Gastrocnemius medialis (tissue), 4 donors: ENCODE results near the gene PGF. TPM values are rescaled to one million over a fixed set of nuclear protein-coding genes. Genes with fewer than 3 reads are reported as not detected.

Experiments
- ATAC-seq, 2 donors: fragments of 150-250 bp; one replicate each; pipeline ENCODE4 v1.9.1; 2016
- DNase-seq, 2 donors: peaks; one replicate each; pipeline ENCODE4 v3.0.0-alpha.2; 2019
- H3K27ac ChIP-seq, 4 donors: fragments of 200-600 bp; sonication (generic); 1 replicate in 1 of 4; 2 replicates in 3 of 4; pipeline ENCODE4 v1.5.1; 2016 to 2018; ENCODE audit warnings: mild to moderate bottlenecking in 2 of 4, moderate library complexity in 1 of 4
- H3K27me3 ChIP-seq, 3 donors: fragments of 200-600 bp; sonication (generic) in 2 of 3; 1 replicate in 1 of 3; 2 replicates in 2 of 3; pipeline versions ENCODE4 v1.5.1 to v1.6.0; 2016 to 2019; ENCODE audit warnings: mild to moderate bottlenecking in 1 of 3, moderate library complexity in 1 of 3
- H3K36me3 ChIP-seq, 2 donors: fragments of 200-600 bp; sonication (generic) in 1 of 2; one replicate each; pipeline ENCODE4 v1.5.1; 2017 to 2018
- H3K4me1 ChIP-seq, 2 donors: fragments of 200-600 bp; sonication (generic) in 1 of 2; one replicate each; pipeline ENCODE4 v1.5.1; 2016 to 2017; ENCODE audit warnings: mild to moderate bottlenecking in 2 of 2
- H3K4me3 ChIP-seq, 4 donors: fragments of 200-600 bp; sonication (generic) in 3 of 4; 1 replicate in 1 of 4; 2 replicates in 3 of 4; pipeline ENCODE4 v1.5.1; 2016 to 2019; ENCODE audit warnings: mild to moderate bottlenecking in 2 of 4
- H3K9me3 ChIP-seq, 3 donors: fragments of 200-600 bp; sonication (generic) in 2 of 3; 1 replicate in 1 of 3; 2 replicates in 2 of 3; pipeline ENCODE4 v1.5.1; 2016 to 2019
- CTCF ChIP-seq, 5 experiments: fragments of 450-650 bp in 3 of 5; fragments of 200-600 bp in 2 of 5; sonication (generic) in 2 of 5; IDR thresholded peaks in 4 of 5; conservative IDR thresholded peaks in 1 of 5; 1 replicate in 4 of 5; 2 replicates in 1 of 5; pipeline ENCODE4 v1.5.1; 2016 to 2019; ENCODE audit warnings: antibody characterized with exemption in 5 of 5, mild to moderate bottlenecking in 3 of 5, moderate library complexity in 3 of 5
- POLR2A ChIP-seq, 2 donors: fragments of 450-650 bp; IDR thresholded peaks; one replicate each; pipeline ENCODE4 v1.6.1; 2017; ENCODE audit warnings: antibody characterized with exemption in 2 of 2, mild to moderate bottlenecking in 2 of 2, moderate library complexity in 2 of 2
- in situ Hi-C, 4 donors: fragments of 200-750 bp; cut with MboI; loops; one replicate each; pipeline versions ENCODE4 v1.15.0 to v1.8.0; 2017; ENCODE audit warnings: low sequenced_read_pairs in 4 of 4
- intact Hi-C: fragments of 100-400 bp; cut with DNase I; formaldehyde crosslinking; loops from one replicate; pipeline ENCODE4 v1.15.1; 2023; ENCODE audit warnings: low total_unique reads
- total RNA-seq, 4 donors: library from RNA; depleted of rRNA; stranded (reverse); fragments of >200 nt; gene quantifications; one replicate each; pipeline versions ENCODE4 v1.1.0 to v1.2.3, GENCODE V29; 2016

PGF gene
- total RNA-seq, 4 donors from 2014 or later: 2.2 to 7.8 (median 3.8) TPM

GRCh38 chr14:74898083-74898482, 57.3 kb downstream of the PGF start:
- TF ChIP-seq POLR2A (IDR thresholded peaks at IDR 0.05): no peak
- TF ChIP-seq CTCF (IDR thresholded peaks at IDR 0.05 in 4 of 5, conservative IDR thresholded peaks at IDR 0.05 in 1 of 5): no peak
- Histone ChIP-seq H3K9me3 (no peaks in the 10 kb centered on the region), H3K27ac (no peak overlapping the region), H3K36me3 (peaks cover 11 to 99% of the 10 kb centered on the region in 2 donors), H3K4me1 (no peaks in the 10 kb centered on the region), H3K27me3 (no peaks in the 10 kb centered on the region), H3K4me3 (no peak overlapping the region)
- ATAC-seq (no peak), DNase-seq (no peak)
- intact Hi-C loops (no loop called here), in situ Hi-C loops (loop anchor here in 1 of 4 donors (5.0 kb wide), 1 partner anchor 36 kb away; no protein-coding TSS in a partner anchor)

DNA sequence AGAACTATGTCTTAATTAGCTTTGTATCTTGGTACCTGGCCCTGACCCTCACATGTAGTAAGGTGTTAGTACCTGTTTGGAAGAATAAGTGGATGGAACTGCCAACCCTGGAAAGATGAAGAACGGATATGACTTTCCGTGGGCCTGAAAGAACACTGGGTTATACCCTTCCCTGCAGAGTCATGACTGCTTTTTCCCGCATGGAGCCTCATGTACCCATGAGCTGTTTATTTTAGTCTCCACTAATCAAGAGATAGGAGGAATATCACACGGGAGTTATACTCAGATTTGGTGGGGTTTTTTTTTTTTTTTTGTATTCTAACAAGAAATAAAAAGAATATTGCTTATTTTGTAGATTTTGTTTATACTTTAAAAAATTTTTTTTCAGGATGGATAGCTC, 57.8 kb downstream of the PGF start:
- peaks cover 11 to 99% of the 10 kb centered on the region in 2 donors for H3K36me3 ChIP-seq
- in situ Hi-C loops (loop anchor here in 1 of 4 donors (5.0 kb wide), 1 partner anchor 35 kb away; no protein-coding TSS in a partner anchor), intact Hi-C loops (no loop called here)
- no peak for DNase-seq
- TF ChIP-seq POLR2A (IDR thresholded peaks at IDR 0.05): no peak
- no peak for TF ChIP-seq CTCF (IDR thresholded peaks at IDR 0.05 in 4 of 5, conservative IDR thresholded peaks at IDR 0.05 in 1 of 5)
- no peak for ATAC-seq
- no peak overlapping the region for H3K27ac ChIP-seq
- no peak overlapping the region for H3K4me3 ChIP-seq
- H3K4me1 ChIP-seq: no peaks in the 10 kb centered on the region
- H3K27me3 ChIP-seq: no peaks in the 10 kb centered on the region
- H3K9me3 ChIP-seq: no peaks in the 10 kb centered on the region

DNA sequence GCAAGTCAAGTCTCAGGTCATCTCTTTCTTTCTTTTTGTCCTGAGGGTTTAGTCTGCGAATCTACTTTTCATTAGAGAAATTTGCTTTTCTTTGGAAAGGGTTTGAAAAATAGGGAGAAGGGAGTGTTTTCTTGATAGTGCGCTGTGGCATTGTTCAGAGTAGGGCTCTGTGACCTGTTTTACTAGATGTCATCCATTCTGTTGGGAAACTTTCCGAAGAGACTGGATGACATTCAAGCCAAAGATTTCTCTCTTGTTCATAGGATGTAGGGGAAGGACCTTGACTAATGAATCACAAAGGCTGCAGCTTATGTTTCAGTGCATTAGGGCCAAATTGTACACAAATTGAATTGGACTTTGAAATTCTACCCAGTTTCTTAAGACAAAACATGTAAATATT, 59.0 kb downstream of the PGF start:
- peaks cover 11 to 99% of the 10 kb centered on the region in 2 donors for H3K36me3 ChIP-seq
- H3K4me1 ChIP-seq: no peaks in the 10 kb centered on the region
- no peak for ATAC-seq
- H3K27ac ChIP-seq: no peak overlapping the region
- DNase-seq: no peak
- in situ Hi-C loops: loop anchor here in 1 of 4 donors (5.0 kb wide), 1 partner anchor 34 kb away; no protein-coding TSS in a partner anchor
- no peak for TF ChIP-seq POLR2A (IDR thresholded peaks at IDR 0.05)
- H3K4me3 ChIP-seq: no peak overlapping the region
- intact Hi-C loops: no loop called here
- H3K9me3 ChIP-seq: no peaks in the 10 kb centered on the region
- H3K27me3 ChIP-seq: no peaks in the 10 kb centered on the region

DNA sequence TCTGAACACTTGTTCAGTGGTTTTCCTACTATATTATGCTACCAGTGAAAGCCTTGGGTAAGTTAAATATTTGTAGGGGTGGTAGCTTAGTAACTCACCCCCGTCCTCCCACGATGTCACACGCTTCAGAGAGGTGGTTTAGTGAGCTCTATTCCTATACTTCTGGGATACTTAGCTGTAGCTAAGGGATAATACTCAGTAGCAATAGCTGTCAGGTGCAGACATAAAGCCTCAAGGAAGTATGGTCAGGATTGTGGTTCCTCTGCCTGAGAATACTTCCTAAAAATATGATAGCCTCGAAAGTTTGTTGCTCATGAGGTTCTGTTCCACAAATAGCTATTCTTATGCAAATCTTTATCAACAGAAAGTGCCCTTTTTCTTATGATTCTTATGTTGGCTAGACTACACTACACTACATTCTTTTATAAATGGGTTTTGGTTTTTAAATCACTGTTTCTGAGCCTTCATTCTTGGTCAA, 61.7 kb downstream of the PGF start:
- H3K27ac ChIP-seq: no peak overlapping the region

GRCh38 chr14:74892745-74893144, 62.7 kb downstream of the PGF start:
- Histone ChIP-seq H3K27ac (no peak overlapping the region), H3K9me3 (no peaks in the 10 kb centered on the region), H3K4me1 (peaks cover under 1 to 12% of the 10 kb centered on the region in 2 donors), H3K27me3 (no peaks in the 10 kb centered on the region), H3K36me3 (peaks cover 3 to 86% of the 10 kb centered on the region in 2 donors), H3K4me3 (no peak overlapping the region)
- TF ChIP-seq POLR2A (IDR thresholded peaks at IDR 0.05) (no peak), CTCF (IDR thresholded peaks at IDR 0.05 in 4 of 5, conservative IDR thresholded peaks at IDR 0.05 in 1 of 5) (no peak)
- DNase-seq: no peak
- in situ Hi-C loops (no loop called here), intact Hi-C loops (loop anchor here (2.0 kb wide), 1 partner anchor 26 kb away; no protein-coding TSS in a partner anchor)
- ATAC-seq: no peak

More for the DNA sequence above, 61.7 kb downstream of the PGF start:
- intact Hi-C loops (loop anchor here (2.0 kb wide), 1 partner anchor 27 kb away; no protein-coding TSS in a partner anchor), in situ Hi-C loops (no loop called here)
- no peak for ATAC-seq
- H3K9me3 ChIP-seq: no peaks in the 10 kb centered on the region
- H3K4me3 ChIP-seq: no peak overlapping the region
- H3K36me3 ChIP-seq: peaks cover 4 to 95% of the 10 kb centered on the region in 2 donors
- H3K4me1 ChIP-seq: peaks cover 0 to 3% of the 10 kb centered on the region in 2 donors
- H3K27me3 ChIP-seq: no peaks in the 10 kb centered on the region
- DNase-seq: no peak
- no peak for TF ChIP-seq POLR2A (IDR thresholded peaks at IDR 0.05)
- no peak for TF ChIP-seq CTCF (IDR thresholded peaks at IDR 0.05 in 4 of 5, conservative IDR thresholded peaks at IDR 0.05 in 1 of 5)
